Ovary (tissue), 9 donors: ENCODE results near the gene KIF16B. TPM values are rescaled to one million over a fixed set of nuclear protein-coding genes. Genes with fewer than 3 reads are reported as not detected.
"Not testable (repeated sequence)": the region's sequence is repeated elsewhere in the genome, so short reads cannot be mapped to it uniquely, and the experiment has no call there.

Experiments
- DNase-seq, 5 donors: peaks; one replicate each; pipeline ENCODE4 v3.0.0-alpha.2; 2019 to 2020
- H3K27ac ChIP-seq, 2 donors: fragments of 200-600 bp; one replicate each; pipeline versions ENCODE4 v1.5.1 to v1.8.0; 2019 to 2022
- H3K27me3 ChIP-seq: fragments of 200-600 bp; one replicate; pipeline ENCODE4 v1.8.0; 2022
- H3K36me3 ChIP-seq: fragments of 200-600 bp; sonication (generic); one replicate; pipeline ENCODE4 v1.5.1; 2019
- H3K4me1 ChIP-seq: one replicate; pipeline ENCODE4 v1.8.1; 2013; ENCODE audit warnings: mild to moderate bottlenecking, moderate library complexity; ENCODE audit not compliant: insufficient read depth
- H3K4me3 ChIP-seq: fragments of 200-600 bp; sonication (generic); one replicate; pipeline ENCODE4 v1.5.1; 2017
- H3K9me3 ChIP-seq, 2 donors: fragments of 200-600 bp in 1 of 2; sonication (generic) in 1 of 2; one replicate each; pipeline versions ENCODE4 v1.5.1 to v1.8.1; 2013 to 2019; ENCODE audit warnings: mild to moderate bottlenecking in 1 of 2, moderate library complexity in 1 of 2
- EP300 ChIP-seq: sonication (generic); formaldehyde crosslinking; IDR thresholded peaks from one replicate; pipeline ENCODE4 v1.6.1; 2017; ENCODE audit warnings: antibody characterized with exemption
- POLR2A ChIP-seq: fragments of 450-650 bp; IDR thresholded peaks from one replicate; pipeline ENCODE4 v1.6.1; 2017; ENCODE audit warnings: antibody characterized with exemption, mild to moderate bottlenecking, moderate library complexity
- WGBS, 3 donors: extraction: QIAGEN DNeasy Blood & Tissue Kit in 1 of 3; methylation state at CpG; one replicate each; pipeline versions ENCODE4 v1.1.5 to v1.1.7; 2013 to 2017; 5-methylcytosine and 5-hydroxymethylcytosine counted together
- intact Hi-C, 4 donors: fragments of 100-400 bp; cut with DNase I; formaldehyde crosslinking; loops; one replicate each; pipeline versions ENCODE4 v1.11.0 to v1.15.1; 2022 to 2023
- polyA plus RNA-seq, 2 donors: library from polyadenylated mRNA; stranded (reverse); fragments of 200-250 nt in 1 of 2; fragments of 350-450 nt in 1 of 2; fragmentation: Illumina TruSeq in 1 of 2; extraction: RNeasy Lipid Tissue Mini Kit (QIAGEN cat#74804) in 1 of 2; gene quantifications; one replicate each; pipeline ENCODE4 v1.2.3, GENCODE V29; 2013 to 2014
- total RNA-seq, 7 donors: library from RNA; depleted of rRNA in 2 of 7; stranded (reverse); fragments of >200 nt in 2 of 7; fragmentation: NEBNext Ultra II Directional in 3 of 7; extraction: Animal tissue kit (Norgen Biotek cat#: 25700) in 3 of 7; gene quantifications; one replicate each; pipeline versions ENCODE4 v1.1.0 to v1.2.4, GENCODE V29; 2016 to 2023
- TF ChIP-seq, protein P1 (sequence below), 3 donors: fragments of 450-650 bp in 2 of 3; fragments of 200-600 bp in 1 of 3; IDR thresholded peaks; one replicate each; pipeline versions ENCODE4 v1.5.1 to v1.8.0; 2016 to 2022; ENCODE audit warnings: antibody characterized with exemption in 3 of 3, mild to moderate bottlenecking in 1 of 3
- donor health status: DM: no; HTN: no; CAD: no; lungs with moderate emphysema.
- donor health status: DM: no; HTN: no; CAD: no.
- donor health status: Bipolar disorder and iron deficiency.
- donor health status: DM: yes; HTN: yes; CAD: no.
- donor health status: DM: no; HTN: no; CAD: no.
- donor health status: DM: yes; HTN: yes; CAD: no.

KIF16B gene
- total and polyA plus RNA-seq, 9 donors, result 10.9 to 28.1 (median 20.2) TPM

DNA sequence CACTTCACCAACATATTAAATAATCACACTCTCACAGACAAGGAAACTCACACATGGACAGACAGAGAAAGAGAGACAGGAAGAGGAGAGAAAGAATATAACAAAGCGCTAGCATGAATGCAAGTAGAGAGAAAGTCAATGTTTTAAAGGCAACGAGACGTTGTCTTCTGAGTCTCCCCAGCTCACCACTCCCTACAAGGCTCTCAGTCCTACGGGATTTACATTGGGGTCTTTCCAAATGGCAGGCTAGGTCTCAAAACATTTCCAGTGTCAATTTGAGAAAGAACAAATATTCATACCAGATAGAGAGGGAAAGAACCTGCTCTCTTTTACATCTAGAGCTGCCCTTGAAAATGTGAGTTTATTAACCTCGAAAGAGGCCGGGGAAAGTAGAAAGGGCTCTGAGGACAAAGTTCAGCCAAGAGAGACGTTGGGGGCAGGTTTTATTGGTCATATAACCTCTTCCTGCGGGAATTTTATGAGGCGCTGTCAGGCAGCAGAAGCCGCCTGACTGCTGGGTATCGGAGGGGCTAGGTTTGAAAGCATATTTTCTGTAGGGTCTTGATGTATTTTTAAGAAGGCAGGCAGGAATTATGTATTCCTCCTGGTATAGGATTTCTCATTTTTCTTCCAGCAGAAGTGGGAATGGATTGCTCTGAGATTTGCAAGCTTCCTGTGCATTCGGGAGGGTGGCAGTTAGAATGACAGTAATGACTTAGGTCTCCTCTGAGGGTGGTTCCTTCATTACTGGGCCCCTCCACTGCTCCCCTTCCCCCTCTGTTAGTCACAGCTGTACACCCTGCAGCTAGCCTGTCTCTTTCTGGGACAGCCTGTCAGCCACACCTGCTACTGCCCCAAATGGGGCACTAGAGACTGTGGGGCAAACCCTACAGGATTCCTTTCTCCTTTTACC lies 34.4 kb upstream of the KIF16B start:
- no peaks in the 10 kb centered on the region for H3K27me3 ChIP-seq
- no peak overlapping the region for H3K4me3 ChIP-seq
- no peak overlapping the region for H3K27ac ChIP-seq
- peaks cover 7% of the 10 kb centered on the region for H3K4me1 ChIP-seq
- H3K9me3 ChIP-seq, result no peaks in the 10 kb centered on the region
- 26 to 39% (median 28%) methylated on average over 12 of the region's 12 CpGs for WGBS, 3 donors
- intact Hi-C loops, result no loop called here
- no peaks in the 10 kb centered on the region for H3K36me3 ChIP-seq
- TF ChIP-seq POLR2A (no peak), EP300 (no peak)
- TF ChIP-seq, protein P1, sequence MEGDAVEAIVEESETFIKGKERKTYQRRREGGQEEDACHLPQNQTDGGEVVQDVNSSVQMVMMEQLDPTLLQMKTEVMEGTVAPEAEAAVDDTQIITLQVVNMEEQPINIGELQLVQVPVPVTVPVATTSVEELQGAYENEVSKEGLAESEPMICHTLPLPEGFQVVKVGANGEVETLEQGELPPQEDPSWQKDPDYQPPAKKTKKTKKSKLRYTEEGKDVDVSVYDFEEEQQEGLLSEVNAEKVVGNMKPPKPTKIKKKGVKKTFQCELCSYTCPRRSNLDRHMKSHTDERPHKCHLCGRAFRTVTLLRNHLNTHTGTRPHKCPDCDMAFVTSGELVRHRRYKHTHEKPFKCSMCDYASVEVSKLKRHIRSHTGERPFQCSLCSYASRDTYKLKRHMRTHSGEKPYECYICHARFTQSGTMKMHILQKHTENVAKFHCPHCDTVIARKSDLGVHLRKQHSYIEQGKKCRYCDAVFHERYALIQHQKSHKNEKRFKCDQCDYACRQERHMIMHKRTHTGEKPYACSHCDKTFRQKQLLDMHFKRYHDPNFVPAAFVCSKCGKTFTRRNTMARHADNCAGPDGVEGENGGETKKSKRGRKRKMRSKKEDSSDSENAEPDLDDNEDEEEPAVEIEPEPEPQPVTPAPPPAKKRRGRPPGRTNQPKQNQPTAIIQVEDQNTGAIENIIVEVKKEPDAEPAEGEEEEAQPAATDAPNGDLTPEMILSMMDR (IDR thresholded peaks at IDR 0.05), result no peak
- DNase-seq, result no peak

DNA sequence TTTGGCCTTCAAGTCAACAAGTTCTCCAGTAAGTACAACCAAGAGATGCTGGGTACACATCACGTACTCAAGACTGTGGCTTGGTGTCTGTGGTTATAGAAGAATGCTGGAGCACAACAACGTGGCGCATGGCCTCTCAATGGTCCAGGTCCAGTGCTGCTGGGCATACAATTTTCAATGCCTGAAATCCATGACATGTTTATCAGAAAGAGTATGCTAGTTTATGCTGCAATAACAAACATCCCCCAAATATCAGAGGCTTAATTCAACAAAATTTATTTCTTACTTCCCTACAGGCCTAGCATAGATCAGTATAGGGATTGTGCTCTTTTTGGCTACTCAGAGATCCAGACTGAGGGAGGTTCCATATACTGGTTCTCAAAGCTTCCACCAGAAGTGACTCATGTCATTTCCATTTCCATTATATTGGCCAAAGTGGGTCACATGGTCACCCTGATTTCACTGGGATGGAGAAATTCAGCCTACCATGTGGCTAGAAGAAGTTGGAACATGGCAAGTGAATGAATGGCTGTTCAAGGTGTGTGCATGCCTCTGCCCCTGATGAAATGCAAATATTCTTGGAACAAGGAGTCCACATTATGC lies 33.3 kb upstream of the KIF16B start:
- no peaks in the 10 kb centered on the region for H3K9me3 ChIP-seq
- intact Hi-C loops, result no loop called here
- TF ChIP-seq EP300, result no peak
- no peak overlapping the region for H3K27ac ChIP-seq
- H3K4me1 ChIP-seq, result peaks cover 7% of the 10 kb centered on the region
- no peaks in the 10 kb centered on the region for H3K27me3 ChIP-seq
- WGBS, 3 donors, result 95 to 100% (median 97%) methylated on average over 3 of the region's 3 CpGs
- H3K36me3 ChIP-seq, result no peaks in the 10 kb centered on the region
- H3K4me3 ChIP-seq, result no peak overlapping the region
- no peak for DNase-seq

DNA sequence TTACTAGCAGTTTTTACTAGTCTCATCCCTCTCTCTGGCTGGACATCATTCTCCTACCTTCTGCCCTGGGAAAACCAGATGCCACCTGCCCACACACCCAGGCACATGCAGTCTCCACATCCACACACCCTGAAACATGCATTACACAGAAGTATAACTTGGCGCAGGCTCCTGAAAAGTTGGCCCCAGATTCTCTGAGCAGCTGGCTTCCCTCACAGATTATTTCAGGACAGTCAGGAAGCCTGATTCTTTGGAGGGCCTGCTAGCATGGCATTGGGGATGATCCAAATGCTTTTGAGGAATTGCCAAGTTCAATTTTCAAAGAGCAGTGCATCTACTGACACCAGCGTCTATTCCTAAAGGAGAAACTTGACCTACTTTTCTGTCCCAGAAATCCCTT lies 27.8 kb upstream of the KIF16B start:
- Histone ChIP-seq H3K36me3 (no peaks in the 10 kb centered on the region), H3K4me3 (no peak overlapping the region), H3K27ac (no peak overlapping the region), H3K27me3 (no peaks in the 10 kb centered on the region), H3K9me3 (no peaks in the 10 kb centered on the region), H3K4me1 (peaks cover 3% of the 10 kb centered on the region)
- 28 to 31% (median 30%) methylated on average over 2 of the region's 2 CpGs for WGBS, 3 donors
- intact Hi-C loops, result no loop called here
- no peak for DNase-seq
- TF ChIP-seq, protein P1 (IDR thresholded peaks at IDR 0.05), result no peak
- no peak for TF ChIP-seq EP300
- no peak for TF ChIP-seq POLR2A

DNA sequence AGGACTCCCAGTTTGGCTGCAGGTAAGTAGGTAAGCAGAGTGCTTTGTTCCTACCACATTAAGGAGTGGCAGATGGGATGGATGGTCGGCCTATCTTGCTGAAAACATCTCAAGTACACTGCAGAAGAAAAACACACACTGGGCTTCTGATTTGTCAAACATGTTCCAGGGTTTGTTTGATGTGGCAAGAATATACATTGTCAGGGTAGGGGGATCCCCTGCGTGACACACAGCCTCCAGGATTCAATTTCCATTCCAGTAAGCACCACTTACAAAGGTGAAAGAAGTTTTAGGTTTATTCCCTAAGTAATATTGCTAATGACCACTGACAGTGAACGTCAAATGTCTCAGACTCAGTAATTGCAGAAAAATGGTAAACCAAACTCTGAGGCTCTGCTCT lies 26.0 kb upstream of the KIF16B start:
- H3K4me1 ChIP-seq, result peaks cover 3% of the 10 kb centered on the region
- WGBS, 3 donors, result 90 to 92% (median 90%) methylated on average over 3 of the region's 3 CpGs
- DNase-seq, result no peak
- TF ChIP-seq, protein P1 (IDR thresholded peaks at IDR 0.05), result no peak
- TF ChIP-seq EP300 (no peak), POLR2A (no peak)
- H3K36me3 ChIP-seq, result no peaks in the 10 kb centered on the region
- H3K27me3 ChIP-seq, result no peaks in the 10 kb centered on the region
- H3K27ac ChIP-seq, result no peak overlapping the region
- intact Hi-C loops, result no loop called here
- H3K4me3 ChIP-seq, result no peak overlapping the region
- H3K9me3 ChIP-seq, result no peaks in the 10 kb centered on the region

DNA sequence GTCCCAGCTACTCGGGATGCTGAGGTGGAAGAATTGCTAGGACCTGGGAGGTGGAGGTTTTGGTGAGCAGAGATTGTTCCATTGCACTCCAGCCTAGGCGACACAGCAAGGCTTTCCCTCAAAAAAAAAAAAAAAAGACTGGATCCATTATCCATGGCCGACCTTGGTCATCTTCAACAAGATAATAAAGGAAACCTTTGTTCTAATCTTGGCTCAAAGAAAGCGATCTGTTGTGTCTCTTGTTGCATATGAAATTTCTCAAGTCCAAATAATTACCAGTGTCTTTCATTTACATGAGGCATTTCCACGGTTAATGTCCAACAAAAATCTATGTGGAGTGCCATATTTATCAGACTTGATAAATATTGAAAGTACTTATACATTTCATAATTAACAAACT lies 23.7 kb upstream of the KIF16B start:
- no peak for DNase-seq

DNA sequence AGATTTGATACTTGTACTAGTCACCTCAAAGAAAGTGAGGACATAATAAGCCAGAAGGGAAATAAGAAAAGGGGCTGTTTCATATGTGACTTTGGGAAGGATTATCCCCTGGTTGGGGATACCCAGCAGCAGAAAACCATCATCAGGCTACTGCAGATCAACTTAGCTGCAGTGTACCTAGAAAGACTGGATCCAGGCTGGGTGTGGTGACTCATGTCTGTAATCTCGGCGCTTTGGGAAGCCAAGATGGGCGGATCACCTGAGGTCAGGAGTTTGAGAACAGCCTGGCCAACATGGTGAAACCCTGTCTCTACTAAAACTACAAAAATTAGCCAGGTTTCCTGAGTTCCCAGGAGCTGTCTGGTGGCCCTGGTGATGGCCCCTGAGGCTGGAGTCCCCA lies 23.2 kb upstream of the KIF16B start:
- H3K4me1 ChIP-seq, H3K4me3 ChIP-seq, H3K9me3 ChIP-seq, DNase-seq, H3K27me3 ChIP-seq, H3K36me3 ChIP-seq, intact Hi-C loops, H3K27ac ChIP-seq: not testable (repeated sequence)
- 67 to 87% (median 76%) methylated on average over 3 of the region's 3 CpGs for WGBS, 3 donors

More for the DNA sequence above, 23.7 kb upstream of the KIF16B start:
- H3K9me3 ChIP-seq, result no peaks in the 10 kb centered on the region
- no peaks in the 10 kb centered on the region for H3K27me3 ChIP-seq
- H3K27ac ChIP-seq, result no peak overlapping the region
- no peak for TF ChIP-seq POLR2A
- TF ChIP-seq, protein P1 (IDR thresholded peaks at IDR 0.05), result no peak
- no peak for TF ChIP-seq EP300
- no peaks in the 10 kb centered on the region for H3K36me3 ChIP-seq
- no peak overlapping the region for H3K4me3 ChIP-seq
- intact Hi-C loops, result no loop called here
- H3K4me1 ChIP-seq, result peaks cover 3% of the 10 kb centered on the region
- WGBS, 3 donors, result 86 to 91% (median 87%) methylated on average over 5 of the region's 5 CpGs
